K562 (cell line): ENCODE measurements around the gene B3GALT4. TPM values are rescaled to one million over a fixed set of nuclear protein-coding genes. Genes with fewer than 3 reads are reported as not detected.

ENCODE experiments used
- ATAC-seq: fragments of 200-7000 bp; cut with Tn5 transposase; 3 replicates; pipeline ENCODE4 v1.9.1; 2020; ENCODE audit warnings: moderate library complexity
- BruUV-seq: library from RNA; stranded (reverse); fragments of 400-500 nt; replicated peaks from 2 replicates; lab custom pipeline; 2021; lab: Mats Ljungman, UMichigan
- CTCF ChIA-PET: fragments of 300-600 bp; formaldehyde crosslinking; extraction: SDS; loops from one replicate; lab custom pipeline; 2021; ENCODE audit warnings: low intra/inter-chr PET ratio; lab: Yijun Ruan, JAX
- POLR2A ChIA-PET: fragments of 300-600, 350-650 bp; sonication (Branson Sonifier 250); formaldehyde crosslinking; extraction: SDS; loops from one replicate; lab custom pipeline; 2021; ENCODE audit warnings: antibody characterized with exemption, inconsistent platforms; lab: Yijun Ruan, JAX
- DNase-seq, 4 experiments: peaks; one replicate each; pipeline versions ENCODE4 v3.0.0 to v3.0.0-alpha.2; 2011 to 2018; ENCODE audit warnings: low spot score in 3 of 4, mixed read lengths in 3 of 4; ENCODE audit errors: extremely low read depth in 1 of 4
- FAIRE-seq: peaks from 2 replicates; lab custom pipeline; 2011; peaks lifted over from hg19 to GRCh38; lab: Jason Lieb, UNC
- H2AFZ ChIP-seq: 2 replicates; pipeline ENCODE4 v1.6.0; 2011; ENCODE audit warnings: low read depth, low read length, control low read depth, inconsistent platforms
- H3K27ac ChIP-seq: fragments of 200-600 bp; 3 replicates; pipeline ENCODE4 v1.8.0; 2011; ENCODE audit warnings: low read depth, mild to moderate bottlenecking, control low read depth, inconsistent platforms, low read length, moderate library complexity, mixed read lengths; ENCODE audit errors: extremely low read depth
- H3K27me3 ChIP-seq, 2 experiments: fragments of 300-600 bp in 1 of 2; 2 replicates in 1 of 2; 3 replicates in 1 of 2; pipeline versions ENCODE4 v1.6.0 to v1.8.0; 2011; ENCODE audit warnings: inconsistent platforms in 2 of 2, low read length in 2 of 2, mild to moderate bottlenecking in 1 of 2, mixed read lengths in 1 of 2, moderate library complexity in 1 of 2; ENCODE audit not compliant: control insufficient read depth in 2 of 2, insufficient read depth in 2 of 2
- H3K36me3 ChIP-seq: fragments of 300-600 bp; 3 replicates; pipeline ENCODE4 v1.8.0; 2011; ENCODE audit warnings: mild to moderate bottlenecking, low read length, inconsistent platforms; ENCODE audit not compliant: control insufficient read depth, insufficient read depth
- H3K4me1 ChIP-seq, 2 experiments: fragments of 200-600 bp in 1 of 2; replicated peaks in 1 of 2; 2 replicates in 1 of 2; 3 replicates in 1 of 2; pipeline versions ENCODE4 v1.5.1 to v1.8.0; 2011; ENCODE audit warnings: inconsistent platforms in 2 of 2, low read length in 2 of 2, mild to moderate bottlenecking in 1 of 2, mixed read lengths in 1 of 2, moderate library complexity in 1 of 2; ENCODE audit not compliant: control insufficient read depth in 2 of 2, insufficient read depth in 2 of 2
- H3K4me2 ChIP-seq: 2 replicates; pipeline ENCODE4 v1.6.1; 2011; ENCODE audit warnings: low read length, control low read depth, inconsistent platforms, mixed read lengths; ENCODE audit not compliant: insufficient read depth
- H3K4me3 ChIP-seq: fragments of 200-600 bp; sonication (generic), shearing (Covaris generic); 2 replicates; pipeline ENCODE4 v1.5.1; 2016; ENCODE audit warnings: control low read depth, inconsistent platforms
- H3K79me2 ChIP-seq: fragments of 200-600 bp; 3 replicates; pipeline ENCODE4 v1.8.0; 2011; ENCODE audit warnings: low read length, inconsistent platforms; ENCODE audit not compliant: control insufficient read depth, insufficient read depth
- H3K9ac ChIP-seq, 2 experiments: 2 replicates each; pipeline versions ENCODE4 v1.6.0 to v1.6.1; 2011; ENCODE audit warnings: low read depth in 2 of 2, low read length in 2 of 2, control low read depth in 1 of 2, inconsistent platforms in 1 of 2, mild to moderate bottlenecking in 1 of 2, mixed read lengths in 1 of 2; ENCODE audit not compliant: insufficient read depth in 1 of 2
- H3K9me1 ChIP-seq: one replicate; pipeline ENCODE4 v1.6.0; 2011; ENCODE audit warnings: inconsistent platforms, mild to moderate bottlenecking, low read length, moderate library complexity; ENCODE audit not compliant: control insufficient read depth, insufficient read depth
- H3K9me3 ChIP-seq: replicated peaks from 2 replicates; pipeline ENCODE4 v1.5.1; 2011; ENCODE audit warnings: low read depth, low read length, inconsistent platforms; ENCODE audit not compliant: control insufficient read depth, insufficient read depth
- H4K20me1 ChIP-seq: replicated peaks from 2 replicates; pipeline ENCODE4 v1.6.1; 2011; ENCODE audit warnings: low read length, inconsistent platforms, mixed read lengths; ENCODE audit not compliant: control insufficient read depth, insufficient read depth
- ARID2 ChIP-seq: fragments of 450-650 bp; IDR thresholded peaks from 2 replicates; pipeline ENCODE4 v1.6.1; 2017; ENCODE audit warnings: antibody characterized with exemption, mild to moderate bottlenecking
- DPF2 ChIP-seq: fragments of 450-650 bp; IDR thresholded peaks from 2 replicates; pipeline ENCODE4 v1.6.1; 2016
- FOXP1 ChIP-seq: sonication (generic); formaldehyde crosslinking; IDR thresholded peaks from 2 replicates; pipeline ENCODE4 v1.8.0; 2022; ENCODE audit warnings: mild to moderate bottlenecking, missing genetic modification reagents
- HNRNPLL ChIP-seq: fragments of 200-400 bp; formaldehyde crosslinking; IDR thresholded peaks from 2 replicates; pipeline ENCODE4 v1.6.1; 2017; ENCODE audit warnings: low read length, low read depth, mild to moderate bottlenecking; ENCODE audit not compliant: poor library complexity, severe bottlenecking
- NCOA2 ChIP-seq, 2 experiments: fragments of 450-650 bp; IDR thresholded peaks; 2 replicates each; pipeline ENCODE4 v1.6.1; 2018; ENCODE audit warnings: mild to moderate bottlenecking in 2 of 2, moderate library complexity in 1 of 2; ENCODE audit not compliant: partially characterized antibody in 2 of 2
- PKNOX1 ChIP-seq: fragments of 450-650 bp; IDR thresholded peaks from 2 replicates; pipeline ENCODE4 v1.6.1; 2016
- RBFOX2 ChIP-seq: fragments of 200-400 bp; formaldehyde crosslinking; IDR thresholded peaks from 2 replicates; pipeline ENCODE4 v1.6.1; 2017; ENCODE audit warnings: low read depth, mild to moderate bottlenecking, low read length, moderate library complexity
- SAP30 ChIP-seq: fragments of 200-600 bp; sonication (generic); IDR thresholded peaks from 2 replicates; pipeline ENCODE4 v1.6.1; 2012; ENCODE audit warnings: borderline replicate concordance, low read depth, mild to moderate bottlenecking, moderate library complexity, low read length, control low read depth, inconsistent platforms; ENCODE audit not compliant: insufficient read depth, poor library complexity, severe bottlenecking
- SPI1 ChIP-seq: IDR thresholded peaks from 2 replicates; pipeline ENCODE4 v1.6.1; 2011; ENCODE audit warnings: low read depth, low read length, control low read depth, borderline replicate concordance
- STAT6 ChIP-seq: sonication (generic); formaldehyde crosslinking; IDR thresholded peaks from 2 replicates; pipeline ENCODE4 v1.8.1; 2023; ENCODE audit warnings: mild to moderate bottlenecking, missing genetic modification reagents
- THRA ChIP-seq: fragments of 450-650 bp; IDR thresholded peaks from 2 replicates; pipeline ENCODE4 v1.6.1; 2017; ENCODE audit warnings: mild to moderate bottlenecking, moderate library complexity
- ZBTB2 ChIP-seq: fragments of 450-650 bp; IDR thresholded peaks from 2 replicates; pipeline ENCODE4 v1.6.1; 2016; ENCODE audit warnings: antibody characterized with exemption
- ZNF41 ChIP-seq: fragments of 250-450 bp; sonication (Bioruptor Pico); conservative IDR thresholded peaks from 2 replicates; pipeline ENCODE4 v1.4.0; 2020; ENCODE audit warnings: mild to moderate bottlenecking
- ZNF507 ChIP-seq: conservative IDR thresholded peaks from 2 replicates; pipeline ENCODE4 v1.6.1; 2017; ENCODE audit warnings: missing genetic modification characterization, missing compliant biosample characterization
- WGBS: fragments of 100-300 bp; shearing (Covaris generic); methylation state at CpG from one replicate; pipeline ENCODE4 v1.1.6; 2016; ENCODE audit warnings: low coverage, mixed read lengths; ENCODE audit not compliant: insufficient coverage; ENCODE audit errors: missing lambda C conversion rate; 5-methylcytosine and 5-hydroxymethylcytosine counted together
- in situ Hi-C: fragments of 300-500 bp; cut with MboI; formaldehyde crosslinking; loops from 4 replicates; pipeline ENCODE4 v1.15.0; 2018; ENCODE audit warnings: inconsistent platforms, mixed read lengths
- intact Hi-C: fragments of 100-400 bp; cut with micrococcal nuclease; formaldehyde crosslinking; loops from 2 replicates; pipeline ENCODE4 v1.14.2; 2022
- polyA plus RNA-seq, 8 experiments: library from polyadenylated mRNA; depleted of rRNA in 4 of 8; stranded (reverse) in 5 of 8; unstranded in 3 of 8; fragments of >200 nt; fragmentation: Nextera tagmentation in 2 of 8; fragmentation: Illumina TruSeq in 1 of 8; extraction: Ambion mirVana in 2 of 8; extraction: Trizol in 1 of 8; gene quantifications; 2 replicates each; pipeline versions ENCODE4 v1.2.1 to v1.2.3, GENCODE V29; 2011 to 2014; ENCODE audit warnings: inconsistent platforms in 1 of 8, missing spikeins in 1 of 8
- total RNA-seq, 7 experiments: library from RNA; depleted of rRNA in 6 of 7; stranded (reverse); fragments of >200 nt in 6 of 7; fragmentation: Illumina TruSeq in 2 of 7; extraction: Trizol in 2 of 7; gene quantifications; 2 replicates each; pipeline versions ENCODE4 v1.2.1 to v1.2.3, GENCODE V29; 2011 to 2021; ENCODE audit warnings: low replicate concordance in 1 of 7

Gene B3GALT4
- total and polyA plus RNA-seq, 9 of the 15 experiments (the other 6 are each of a cell fraction or from before 2014, with no cell fraction given) = 0.11 to 1.3 (median 0.53) TPM; not detected in 1

- H3K4me2 ChIP-seq = peak overlapping the region; percentile 79
- peak overlapping the region; percentile 94; the same call in 2 of the 3 replicates for H3K27ac ChIP-seq
- CTCF ChIA-PET = interaction anchor here (0.5 kb wide), 1 partner anchor 76 kb away, joined by 7 read pairs; no protein-coding TSS in a partner anchor
- 21% methylated on average over 13 of the region's 16 CpGs for WGBS
- FAIRE-seq (no peak), ATAC-seq (no peak), DNase-seq (peak; percentile 50 to 64 (median 61))
- in situ Hi-C loops = no loop called here
- H3K27me3 ChIP-seq = no peaks in the 10 kb centered on the region
- H3K4me1 ChIP-seq = peaks cover 11 to 45% of the 10 kb centered on the region in 2 experiments
- peak overlapping the region; percentile 64 for H3K4me3 ChIP-seq
- peaks cover 56% of the 10 kb centered on the region for H3K36me3 ChIP-seq
- peak overlapping the region; percentile 89 to 94 for H3K9ac ChIP-seq
- peaks cover 48% of the 10 kb centered on the region for H3K79me2 ChIP-seq
- no TSS peak for BruUV-seq
- POLR2A ChIA-PET = interaction anchor here (0.6 to 3.8 kb wide), 10 partner anchors 8 to 354 kb away, joined by 3 to 20 read pairs (median 3); partner anchors contain the start of genes B3GALT4, PFDN6 and WDR46
- H3K9me1 ChIP-seq = peaks cover 6% of the 10 kb centered on the region
- H3K9me3 ChIP-seq = no peaks in the 10 kb centered on the region
- H2AFZ ChIP-seq = peak overlapping the region; percentile 22
- H4K20me1 ChIP-seq = 0 out of 2 replicates have a peak, but pooled peaks cover 3% of the 10 kb centered on the region
- intact Hi-C loops = loop anchor here (5.0 kb wide), 3 partner anchors 95 to 130 kb away; partner anchors contain the start of genes KIFC1 and PHF1
- peak; percentile 82; the same call in 1 of the 2 replicates for TF ChIP-seq STAT6
- peak; percentile 13; the same call in 1 of the 2 replicates for TF ChIP-seq ZBTB2
- TF ChIP-seq SAP30 = no peak
- TF ChIP-seq PKNOX1 = peak; percentile 85
- no peak for TF ChIP-seq RBFOX2
- TF ChIP-seq DPF2 = peak; percentile 20; the same call in 1 of the 2 replicates
- TF ChIP-seq HNRNPLL = no peak
- TF ChIP-seq SPI1 = peak; percentile 99
- no peak for TF ChIP-seq ZNF41
- no peak for TF ChIP-seq THRA
- no peak for TF ChIP-seq NCOA2 (IDR thresholded peaks at IDR 0.05; ENCODE audit: partially characterized antibody in 2 of 2)
- no peak for TF ChIP-seq ZNF507 (tag)
- TF ChIP-seq FOXP1 (CRISPR knock-in tag) = no peak
- TF ChIP-seq ARID2 = no peak
Observed at GRCh38 chr6:33297406-33297955, 20.6 kb downstream of the B3GALT4 start.
